ENCODE results near the gene SORL1.

SORL1 gene

GRCh38 chr11:121643479-121644186, 191.5 kb downstream of the SORL1 start:
- no peak overlapping the region for H3K4me3 ChIP-seq (ENCODE audit: control insufficient read depth, low read depth, low read length)
- TF ChIP-seq CTCF (IDR thresholded peaks at IDR 0.05; ENCODE audit: control insufficient read depth, insufficient read depth, low read depth, low read length, missing control alignments), result no peak
- DNase-seq (ENCODE audit: low read depth), result no peak

- DNase-seq (ENCODE audit: low read depth), result no peak
- no peak for TF ChIP-seq CTCF (IDR thresholded peaks at IDR 0.05; ENCODE audit: control insufficient read depth, insufficient read depth, low read depth, low read length, missing control alignments)
- no peak overlapping the region for H3K4me3 ChIP-seq (ENCODE audit: control insufficient read depth, low read depth, low read length)
These were observed 192.0 kb downstream of the SORL1 start for GRCh38 chr11:121644187-121644512.

GRCh38 chr11:121645001-121645400, 192.9 kb downstream of the SORL1 start:
- no peak overlapping the region for H3K4me3 ChIP-seq (ENCODE audit: control insufficient read depth, low read depth, low read length)
- no peak for DNase-seq (ENCODE audit: low read depth)
- no peak for TF ChIP-seq CTCF (IDR thresholded peaks at IDR 0.05; ENCODE audit: control insufficient read depth, insufficient read depth, low read depth, low read length, missing control alignments)

GRCh38 chr11:121645596-121645995, 193.5 kb downstream of the SORL1 start:
- no peak for TF ChIP-seq CTCF (IDR thresholded peaks at IDR 0.05; ENCODE audit: control insufficient read depth, insufficient read depth, low read depth, low read length, missing control alignments)
- no peak overlapping the region for H3K4me3 ChIP-seq (ENCODE audit: control insufficient read depth, low read depth, low read length)
- no peak for DNase-seq (ENCODE audit: low read depth)

GRCh38 chr11:121648306-121648705, 196.2 kb downstream of the SORL1 start:
- TF ChIP-seq CTCF (IDR thresholded peaks at IDR 0.05; ENCODE audit: control insufficient read depth, insufficient read depth, low read depth, low read length, missing control alignments), result no peak
- no peak for DNase-seq (ENCODE audit: low read depth)
- H3K4me3 ChIP-seq (ENCODE audit: control insufficient read depth, low read depth, low read length), result no peak overlapping the region

GRCh38 chr11:121649798-121650197, 197.7 kb downstream of the SORL1 start:
- no peak for TF ChIP-seq CTCF (IDR thresholded peaks at IDR 0.05; ENCODE audit: control insufficient read depth, insufficient read depth, low read depth, low read length, missing control alignments)
- no peak for DNase-seq (ENCODE audit: low read depth)
- no peak overlapping the region for H3K4me3 ChIP-seq (ENCODE audit: control insufficient read depth, low read depth, low read length)
